ENCODE measurements around the gene KCNG1. TPM values are rescaled to one million over a fixed set of nuclear protein-coding genes. Genes with fewer than 3 reads are reported as not detected.

KCNG1 gene
- total and polyA plus RNA-seq, 2 of the 8 experiments (the other 6 are each of a cell fraction or from before 2014, with no cell fraction given) = 16.0 to 18.0 TPM

GRCh38 chr20:51020657-51021056, 2.2 kb downstream of the KCNG1 start:
- no peak overlapping the region for H2BK5ac ChIP-seq (ENCODE audit: low read depth, low read length)
- H3K23ac ChIP-seq (ENCODE audit: insufficient read length) = no peak overlapping the region
- 53% methylated on average over 6 of the region's 6 CpGs; no CpG with 5 or more reads in 1 of the 2 experiments for WGBS, 2 experiments (ENCODE audit: extremely low coverage in 1 of 2, insufficient coverage in 1 of 2, insufficient read length in 1 of 2, insufficient replicate concordance in 2 of 2, low coverage in 1 of 2, low lambda C conversion rate in 2 of 2, missing lambda C conversion rate in 1 of 2)
- ChIA-PET POLR2A (ENCODE audit: partially characterized antibody) (interaction anchor here (0.7 to 2.0 kb wide), 2 partner anchors 10 to 28 kb away, joined by 3 to 8 read pairs; no protein-coding TSS in a partner anchor), CTCF (ENCODE audit: partially characterized antibody) (interaction anchor here (0.9 to 3.3 kb wide), 7 partner anchors 17 to 297 kb away, joined by 3 to 25 read pairs (median 5); no protein-coding TSS in a partner anchor)
- no peak overlapping the region for H2BK12ac ChIP-seq (ENCODE audit: low read depth, low read length)
- peaks cover 0 to 2% of the 10 kb centered on the region in 2 experiments for H4K20me1 ChIP-seq (replicated peaks in 1 of 2; ENCODE audit: control insufficient read depth in 1 of 2, insufficient read depth in 2 of 2, low read length in 2 of 2)
- no peak overlapping the region for H4K8ac ChIP-seq (ENCODE audit: extremely low read depth, insufficient read depth, low read length)
- peak; percentile 7 for FAIRE-seq
- no peaks in the 10 kb centered on the region for H3K9me3 ChIP-seq (ENCODE audit: insufficient read depth in 2 of 2, low read depth in 1 of 2, low read length in 1 of 2)
- H3K4me1 ChIP-seq (replicated peaks in 1 of 4; ENCODE audit: control insufficient read depth in 3 of 4, insufficient read depth in 4 of 4, low read length in 3 of 4) = peaks cover 13 to 36% (median 16%) of the 10 kb centered on the region in 4 experiments
- peaks cover 15% of the 10 kb centered on the region; the same call in 1 of the 2 replicates for H3K23me2 ChIP-seq (ENCODE audit: low read depth, low read length)
- H4K91ac ChIP-seq (replicated peaks; ENCODE audit: insufficient read length, low read length) = no peak overlapping the region
- no peak overlapping the region for H3K27ac ChIP-seq (ENCODE audit: low read depth, low read length)
- no peak overlapping the region for H3K4ac ChIP-seq (replicated peaks; ENCODE audit: insufficient read length, low read depth, low read length)
- no peak for DNase-seq (ENCODE audit: low read depth in 1 of 2, low spot score in 2 of 2)
- no peaks in the 10 kb centered on the region for H3K36me3 ChIP-seq (ENCODE audit: control insufficient read depth in 2 of 4, insufficient read depth in 4 of 4, low read length in 3 of 4)
- no peak overlapping the region for H3K56ac ChIP-seq (replicated peaks; ENCODE audit: insufficient read length, low read depth, low read length)
- H2AK5ac ChIP-seq (ENCODE audit: low read depth, low read length) = no peak overlapping the region
- no peak overlapping the region for H2BK15ac ChIP-seq (ENCODE audit: low read length)
- no peak for TF ChIP-seq RFX5 (IDR thresholded peaks at IDR 0.05; ENCODE audit: borderline replicate concordance, low read depth, low read length)
- TF ChIP-seq SIN3A (conservative IDR thresholded peaks at IDR 0.05 in 1 of 2, IDR thresholded peaks at IDR 0.05 in 1 of 2; ENCODE audit: low read depth in 1 of 2, low read length in 2 of 2) = no peak
- no peak for TF ChIP-seq MAFK (IDR thresholded peaks at IDR 0.05; ENCODE audit: low read depth, low read length)
- TF ChIP-seq RXRA (IDR thresholded peaks at IDR 0.05; ENCODE audit: insufficient read depth, low read depth, low read length) = no peak
- no peak for TF ChIP-seq RBBP5 (IDR thresholded peaks at IDR 0.05; ENCODE audit: borderline replicate concordance, low read depth, low read length)
- H2AFZ ChIP-seq (ENCODE audit: low read length) = no peak overlapping the region
- no peak overlapping the region for H3K18ac ChIP-seq (ENCODE audit: extremely low read depth, low read length)
- no peak overlapping the region; the same call in 1 of the 2 replicates for H2BK20ac ChIP-seq (ENCODE audit: low read length)
- H3K9ac ChIP-seq (replicated peaks in 1 of 4; ENCODE audit: extremely low read depth in 1 of 4, low read depth in 3 of 4, low read length in 3 of 4) = no peak overlapping the region
- no peak overlapping the region for H4K5ac ChIP-seq (ENCODE audit: insufficient read length, low read depth, low read length)
- no peak overlapping the region for H2BK120ac ChIP-seq (replicated peaks; ENCODE audit: low read depth, low read length)
- no peaks in the 10 kb centered on the region for H3K79me1 ChIP-seq (ENCODE audit: low read depth, low read length)
- no peak overlapping the region for H3K14ac ChIP-seq (ENCODE audit: insufficient read length)
- H3K4me2 ChIP-seq (ENCODE audit: insufficient read depth in 1 of 2, low read depth in 2 of 2, low read length in 2 of 2) = peak overlapping the region; percentile 74 to 96
- H3K79me2 ChIP-seq (ENCODE audit: control insufficient read depth in 1 of 2, insufficient read depth in 2 of 2, low read length in 2 of 2) = no peaks in the 10 kb centered on the region; a peak in 1 of 4 replicates
- peaks cover 11 to 32% (median 28%) of the 10 kb centered on the region in 4 experiments for H3K27me3 ChIP-seq (replicated peaks in 1 of 4; ENCODE audit: control insufficient read depth in 3 of 4, extremely low read depth in 1 of 4, insufficient read depth in 3 of 4, low read length in 3 of 4)
- H3K4me3 ChIP-seq (ENCODE audit: extremely low read depth in 1 of 4, insufficient read depth in 2 of 4, low read depth in 3 of 4, low read length in 4 of 4) = peak overlapping the region in 1 of 4 experiments; percentile 75; a peak in 1 of 8 replicates

All from H1 (cell line).